Camera-type eye (tissue), 1 donor: ENCODE results near the gene OPHN1. TPM values are rescaled to one million over a fixed set of nuclear protein-coding genes. Genes with fewer than 3 reads are reported as not detected.

ENCODE experiments used
- total RNA-seq: library from RNA; depleted of rRNA; stranded (reverse); fragments of >200 nt; gene quantifications from one replicate; pipeline ENCODE4 v1.2.3, GENCODE V29; 2014

OPHN1 gene
- total RNA-seq, result 19.1 TPM

GRCh38 chrX:68433155-68433980, at the start of gene OPHN1:
TSS of gene OPHN1 (minus strand) at chrX:68433495. CDS start at chrX:68433020, 475 bp downstream.

Other genes starting within 250 kb of the OPHN1 start
- gene YIPF6, start 65.6 kb upstream of the OPHN1 start, total RNA-seq, result 42.4 TPM
- gene STARD8, start 214.2 kb upstream of the OPHN1 start, total RNA-seq, result 10.2 TPM